Glutamatergic neuron (in vitro differentiated cells): ENCODE results near the gene PLA2G4F. TPM values are rescaled to one million over a fixed set of nuclear protein-coding genes. Genes with fewer than 3 reads are reported as not detected.

Experiments
- DNase-seq: peaks from one replicate; pipeline ENCODE4 v3.0.0; 2022
- H3K27ac Mint-ChIP-seq: one replicate; pipeline ENCODE4 v1.8.0; 2020; ENCODE audit warnings: mild to moderate bottlenecking, mixed read lengths, inconsistent platforms; ENCODE audit not compliant: unreplicated experiment
- H3K27me3 Mint-ChIP-seq: one replicate; pipeline ENCODE4 v1.8.0; 2020; ENCODE audit warnings: mild to moderate bottlenecking, moderate library complexity, mixed read lengths, inconsistent platforms; ENCODE audit not compliant: unreplicated experiment
- H3K36me3 Mint-ChIP-seq: one replicate; pipeline ENCODE4 v1.8.0; 2020; ENCODE audit warnings: mild to moderate bottlenecking, mixed read lengths, inconsistent platforms; ENCODE audit not compliant: unreplicated experiment
- H3K4me1 Mint-ChIP-seq: one replicate; pipeline ENCODE4 v1.8.0; 2020; ENCODE audit warnings: mild to moderate bottlenecking, low read depth, mixed read lengths, inconsistent platforms; ENCODE audit not compliant: unreplicated experiment
- H3K4me3 Mint-ChIP-seq: one replicate; pipeline ENCODE4 v1.8.0; 2020; ENCODE audit warnings: mild to moderate bottlenecking, mixed read lengths, inconsistent platforms; ENCODE audit not compliant: unreplicated experiment
- H3K9me3 Mint-ChIP-seq: one replicate; pipeline ENCODE4 v1.8.0; 2020; ENCODE audit warnings: mild to moderate bottlenecking, moderate library complexity, mixed read lengths, inconsistent platforms; ENCODE audit not compliant: unreplicated experiment
- long read RNA-seq: library from polyadenylated mRNA; unstranded; transcript quantifications from one replicate; pipeline ENCODE4 v2.0.0, GENCODE V29; 2020; ENCODE audit not compliant: unreplicated experiment
- total RNA-seq: library from RNA; stranded (reverse); fragmentation: NEBNext Ultra II Directional; extraction: Animal tissue kit (Norgen Biotek cat#: 25700); gene quantifications from one replicate; pipeline ENCODE4 v1.2.1, GENCODE V29; 2021; ENCODE audit not compliant: unreplicated experiment
- TF ChIP-seq, protein P1 (sequence below): fragments of 200-600 bp; sonication (generic); IDR thresholded peaks from one replicate; pipeline ENCODE4 v1.5.0; 2021; ENCODE audit not compliant: partially characterized antibody, unreplicated experiment

The PLA2G4F gene, protein sequence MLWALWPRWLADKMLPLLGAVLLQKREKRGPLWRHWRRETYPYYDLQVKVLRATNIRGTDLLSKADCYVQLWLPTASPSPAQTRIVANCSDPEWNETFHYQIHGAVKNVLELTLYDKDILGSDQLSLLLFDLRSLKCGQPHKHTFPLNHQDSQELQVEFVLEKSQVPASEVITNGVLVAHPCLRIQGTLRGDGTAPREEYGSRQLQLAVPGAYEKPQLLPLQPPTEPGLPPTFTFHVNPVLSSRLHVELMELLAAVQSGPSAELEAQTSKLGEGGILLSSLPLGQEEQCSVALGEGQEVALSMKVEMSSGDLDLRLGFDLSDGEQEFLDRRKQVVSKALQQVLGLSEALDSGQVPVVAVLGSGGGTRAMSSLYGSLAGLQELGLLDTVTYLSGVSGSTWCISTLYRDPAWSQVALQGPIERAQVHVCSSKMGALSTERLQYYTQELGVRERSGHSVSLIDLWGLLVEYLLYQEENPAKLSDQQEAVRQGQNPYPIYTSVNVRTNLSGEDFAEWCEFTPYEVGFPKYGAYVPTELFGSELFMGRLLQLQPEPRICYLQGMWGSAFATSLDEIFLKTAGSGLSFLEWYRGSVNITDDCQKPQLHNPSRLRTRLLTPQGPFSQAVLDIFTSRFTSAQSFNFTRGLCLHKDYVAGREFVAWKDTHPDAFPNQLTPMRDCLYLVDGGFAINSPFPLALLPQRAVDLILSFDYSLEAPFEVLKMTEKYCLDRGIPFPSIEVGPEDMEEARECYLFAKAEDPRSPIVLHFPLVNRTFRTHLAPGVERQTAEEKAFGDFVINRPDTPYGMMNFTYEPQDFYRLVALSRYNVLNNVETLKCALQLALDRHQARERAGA
- not detected for total RNA-seq
- long read RNA-seq = 0 reads

DNA sequence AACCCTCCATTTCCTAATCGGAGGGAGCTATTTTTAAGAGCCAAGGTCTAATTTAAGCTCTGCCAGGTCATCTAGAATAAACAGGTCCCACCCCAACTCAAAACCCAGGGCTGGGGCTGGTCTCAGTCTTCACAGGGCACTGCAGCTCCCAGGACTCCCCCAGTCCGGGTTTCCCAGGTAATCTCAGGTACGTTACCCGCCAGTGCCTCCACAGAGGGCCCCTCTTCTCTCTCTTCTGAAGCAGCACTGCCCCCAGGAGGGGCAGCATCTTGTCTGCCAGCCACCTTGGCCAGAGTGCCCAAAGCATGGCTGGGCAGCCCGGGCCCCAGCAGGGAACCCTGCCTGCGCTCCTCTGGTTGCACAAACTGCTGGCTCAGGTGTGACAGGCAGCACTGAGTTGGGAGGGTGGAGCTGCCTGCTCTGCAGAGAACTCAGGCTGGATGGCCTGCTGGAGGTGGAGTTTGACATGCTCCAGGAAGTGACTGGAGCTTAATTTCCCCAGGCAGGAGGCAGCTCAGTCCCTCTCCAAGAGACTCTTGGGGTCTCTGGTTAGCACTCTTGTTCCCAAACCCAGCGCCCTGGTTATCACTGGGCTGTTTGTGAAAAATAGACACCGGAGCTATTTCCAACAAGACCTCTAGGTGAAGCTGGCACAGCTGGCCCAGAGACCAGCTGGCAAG lies at the start of gene PLA2G4F:
Gene PLA2G4F (minus strand): TSS at position 394 of the 680 bp plus-strand sequence. CDS start 87 bp downstream, at position 307.
- Mint-ChIP-seq H3K27me3 (peaks cover 3% of the 10 kb centered on the region), H3K4me1 (no peaks in the 10 kb centered on the region), H3K27ac (no peak within 1 kb of the TSS), H3K36me3 (no peaks in the 10 kb centered on the region), H3K4me3 (no peak within 1 kb of the TSS), H3K9me3 (peaks cover 3% of the 10 kb centered on the region)
- TF ChIP-seq, protein P1, sequence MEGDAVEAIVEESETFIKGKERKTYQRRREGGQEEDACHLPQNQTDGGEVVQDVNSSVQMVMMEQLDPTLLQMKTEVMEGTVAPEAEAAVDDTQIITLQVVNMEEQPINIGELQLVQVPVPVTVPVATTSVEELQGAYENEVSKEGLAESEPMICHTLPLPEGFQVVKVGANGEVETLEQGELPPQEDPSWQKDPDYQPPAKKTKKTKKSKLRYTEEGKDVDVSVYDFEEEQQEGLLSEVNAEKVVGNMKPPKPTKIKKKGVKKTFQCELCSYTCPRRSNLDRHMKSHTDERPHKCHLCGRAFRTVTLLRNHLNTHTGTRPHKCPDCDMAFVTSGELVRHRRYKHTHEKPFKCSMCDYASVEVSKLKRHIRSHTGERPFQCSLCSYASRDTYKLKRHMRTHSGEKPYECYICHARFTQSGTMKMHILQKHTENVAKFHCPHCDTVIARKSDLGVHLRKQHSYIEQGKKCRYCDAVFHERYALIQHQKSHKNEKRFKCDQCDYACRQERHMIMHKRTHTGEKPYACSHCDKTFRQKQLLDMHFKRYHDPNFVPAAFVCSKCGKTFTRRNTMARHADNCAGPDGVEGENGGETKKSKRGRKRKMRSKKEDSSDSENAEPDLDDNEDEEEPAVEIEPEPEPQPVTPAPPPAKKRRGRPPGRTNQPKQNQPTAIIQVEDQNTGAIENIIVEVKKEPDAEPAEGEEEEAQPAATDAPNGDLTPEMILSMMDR = no peak
- DNase-seq = no peak

DNA sequence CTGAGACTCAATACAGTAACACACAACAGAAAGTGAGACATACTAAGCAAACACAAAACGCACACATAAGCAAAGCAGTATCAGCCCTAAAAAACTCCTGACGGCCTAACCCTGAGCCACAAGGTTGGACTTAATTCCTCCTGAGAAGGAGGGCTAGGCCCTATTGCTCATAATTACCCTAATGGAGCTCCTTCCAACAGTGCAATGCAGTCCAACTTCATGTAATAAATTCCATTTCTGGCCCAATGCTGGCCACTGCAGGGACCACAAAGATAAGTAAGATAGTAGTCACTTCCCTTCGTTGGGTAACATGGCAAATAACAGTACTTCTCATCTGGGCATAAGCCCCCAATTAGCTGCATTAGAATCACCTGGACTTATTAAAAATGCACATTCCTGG lies 47.5 kb upstream of the PLA2G4F start:
- no peaks in the 10 kb centered on the region for H3K36me3 Mint-ChIP-seq
- H3K4me1 Mint-ChIP-seq = peaks cover 13% of the 10 kb centered on the region
- DNase-seq = no peak
- peaks cover 3% of the 10 kb centered on the region for H3K27me3 Mint-ChIP-seq
- TF ChIP-seq, protein P1 = no peak
- peaks cover 5% of the 10 kb centered on the region for H3K9me3 Mint-ChIP-seq
- H3K4me3 Mint-ChIP-seq = no peak overlapping the region
- no peak overlapping the region for H3K27ac Mint-ChIP-seq

DNA sequence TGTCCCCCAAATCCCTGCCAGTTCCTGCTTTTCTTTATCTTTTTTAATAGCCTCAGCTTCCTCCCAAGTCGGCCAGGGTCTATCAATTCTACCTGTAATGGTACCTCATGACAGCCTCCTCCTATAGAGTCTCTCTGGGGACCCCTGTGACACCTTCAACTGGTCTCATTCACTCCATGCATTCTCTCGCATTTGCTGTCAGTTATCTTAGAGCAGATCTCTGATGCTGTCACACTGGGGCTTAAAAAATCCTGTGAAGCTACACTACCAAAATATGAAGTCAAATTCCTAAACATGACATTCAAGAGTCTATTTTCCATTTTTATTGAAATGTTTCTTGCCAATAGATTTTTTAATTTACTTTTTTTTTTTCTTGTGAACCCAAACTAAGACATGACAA lies 46.2 kb upstream of the PLA2G4F start:
- H3K27me3 Mint-ChIP-seq = peaks cover 3% of the 10 kb centered on the region
- peaks cover 3% of the 10 kb centered on the region for H3K9me3 Mint-ChIP-seq
- TF ChIP-seq, protein P1 = no peak
- H3K4me3 Mint-ChIP-seq = no peak overlapping the region
- H3K27ac Mint-ChIP-seq = no peak overlapping the region
- H3K4me1 Mint-ChIP-seq = peaks cover 11% of the 10 kb centered on the region
- DNase-seq = no peak
- H3K36me3 Mint-ChIP-seq = no peaks in the 10 kb centered on the region

DNA sequence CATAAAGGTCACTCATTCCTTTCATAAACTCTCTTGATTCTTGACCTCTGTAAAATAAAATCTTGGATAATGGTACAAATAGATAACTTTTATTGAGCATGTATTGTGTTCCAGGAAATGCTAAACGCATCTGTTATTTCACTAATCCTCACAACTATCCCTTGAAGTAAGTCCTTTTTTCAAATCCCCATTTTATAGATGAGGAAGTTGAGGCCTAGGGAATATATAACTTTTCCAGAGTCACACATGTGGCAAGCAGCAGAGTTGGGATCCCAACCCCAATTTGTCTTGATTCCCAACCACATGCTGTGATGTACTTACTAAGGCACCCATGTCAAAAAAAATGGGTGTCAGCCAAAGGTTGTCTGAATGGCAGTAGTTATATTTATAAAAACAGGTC lies 45.4 kb upstream of the PLA2G4F start:
- H3K4me3 Mint-ChIP-seq = no peak overlapping the region
- H3K9me3 Mint-ChIP-seq = peaks cover 1% of the 10 kb centered on the region
- H3K36me3 Mint-ChIP-seq = no peaks in the 10 kb centered on the region
- TF ChIP-seq, protein P1 = no peak
- H3K4me1 Mint-ChIP-seq = peaks cover 5% of the 10 kb centered on the region
- no peak for DNase-seq
- no peak overlapping the region for H3K27ac Mint-ChIP-seq
- no peaks in the 10 kb centered on the region for H3K27me3 Mint-ChIP-seq
